SU-DHL-6 (cell line): ENCODE data around the gene CCDC142.

Experiments used
- CTCF ChIP-seq: fragments of 200-600 bp; sonication (generic); IDR thresholded peaks from one replicate; pipeline ENCODE4 v1.5.1; 2017; ENCODE audit warnings: antibody characterized with exemption, mild to moderate bottlenecking, low read length, moderate library complexity; ENCODE audit not compliant: insufficient read depth, poor library complexity, severe bottlenecking
- EZH2phosphoT487 ChIP-seq: fragments of 200-600 bp; sonication (generic), shearing (Covaris generic); conservative IDR thresholded peaks from 2 replicates; pipeline ENCODE4 v1.6.1; 2018; ENCODE audit warnings: mild to moderate bottlenecking, antibody characterized with exemption, low read length, moderate library complexity, mixed read lengths

GRCh38 chr2:74531666-74532065 is 48.9 kb upstream of the CCDC142 start:
- no peak for TF ChIP-seq CTCF
- TF ChIP-seq EZH2phosphoT487, result no peak
